Coronary artery (tissue), 2 donors: ENCODE results near the gene ARFGAP1.
"Not testable (repeated sequence)": the region's sequence is repeated elsewhere in the genome, so short reads cannot be mapped to it uniquely, and the experiment has no call there.

Experiments
- DNase-seq: peaks from one replicate; pipeline ENCODE4 v3.0.0-alpha.2; 2017; ENCODE audit warnings: low spot score
- H3K27ac ChIP-seq, 2 donors: fragments of 200-600 bp; sonication (generic); one replicate each; pipeline ENCODE4 v1.5.1; 2016 to 2019
- H3K4me3 ChIP-seq: fragments of 200-600 bp; sonication (generic); 2 replicates; pipeline ENCODE4 v1.5.1; 2016; ENCODE audit warnings: mild to moderate bottlenecking, moderate library complexity
- CTCF ChIP-seq: fragments of 200-600 bp; sonication (generic); IDR thresholded peaks from one replicate; pipeline ENCODE4 v1.5.1; 2019; ENCODE audit warnings: antibody characterized with exemption

The ARFGAP1 gene

GRCh38 chr20:63303095-63303666 lies 30.6 kb downstream of the ARFGAP1 start:
- no peak for TF ChIP-seq CTCF
- no peak overlapping the region for H3K27ac ChIP-seq
- H3K4me3 ChIP-seq, result no peak overlapping the region
- DNase-seq, result no peak

- Histone ChIP-seq H3K27ac (no peak overlapping the region), H3K4me3 (no peak overlapping the region)
- DNase-seq, result no peak
- TF ChIP-seq CTCF, result no peak
These were observed 32.8 kb downstream of the ARFGAP1 start for GRCh38 chr20:63305393-63305792.

GRCh38 chr20:63305933-63306672 lies 33.5 kb downstream of the ARFGAP1 start:
- DNase-seq, H3K4me3 ChIP-seq, H3K27ac ChIP-seq: not testable (repeated sequence)

GRCh38 chr20:63306673-63307537 lies 34.3 kb downstream of the ARFGAP1 start:
- DNase-seq, result no peak

GRCh38 chr20:63307538-63308217 lies 35.1 kb downstream of the ARFGAP1 start:
- DNase-seq, result no peak
- no peak overlapping the region for H3K27ac ChIP-seq
- no peak for TF ChIP-seq CTCF
- H3K4me3 ChIP-seq, result no peak overlapping the region

More at GRCh38 chr20:63306673-63307537, 34.3 kb downstream of the ARFGAP1 start:
- Histone ChIP-seq H3K27ac (no peak overlapping the region), H3K4me3 (no peak overlapping the region)
- TF ChIP-seq CTCF, result no peak

GRCh38 chr20:63308218-63308911 lies 35.8 kb downstream of the ARFGAP1 start:
- no peak for DNase-seq
- no peak for TF ChIP-seq CTCF
- Histone ChIP-seq H3K4me3 (no peak overlapping the region), H3K27ac (no peak overlapping the region)
